MM.1S (cell line): ENCODE measurements around the gene PUSL1.

Source experiments
- DNase-seq: peaks from one replicate; pipeline ENCODE4 v3.0.0-alpha.2; 2015
- H2AFZ ChIP-seq: fragments of 300-600 bp; sonication (generic); 2 replicates; pipeline ENCODE4 v1.6.0; 2016; ENCODE audit warnings: antibody characterized with exemption, low read length
- H3F3A ChIP-seq: fragments of 300-600 bp; sonication (generic); 2 replicates; pipeline ENCODE4 v1.6.1; 2016; ENCODE audit warnings: mild to moderate bottlenecking, antibody characterized with exemption, low read length, moderate library complexity, mixed read lengths; ENCODE audit not compliant: insufficient read depth
- H3K27ac ChIP-seq: fragments of 300-600 bp; sonication (generic); 2 replicates; pipeline ENCODE4 v1.5.1; 2016; ENCODE audit warnings: mild to moderate bottlenecking, low read length
- H3K27me3 ChIP-seq: fragments of 300-600 bp; sonication (generic); replicated peaks from 2 replicates; pipeline ENCODE4 v1.6.0; 2016; ENCODE audit warnings: low read length; ENCODE audit not compliant: insufficient read depth
- H3K36me3 ChIP-seq: fragments of 300-600 bp; sonication (generic); replicated peaks from 2 replicates; pipeline ENCODE4 v1.6.1; 2016; ENCODE audit warnings: mild to moderate bottlenecking, low read length, mixed read lengths; ENCODE audit not compliant: insufficient read depth
- H3K4me1 ChIP-seq: fragments of 300-600 bp; sonication (generic); 2 replicates; pipeline ENCODE4 v1.6.1; 2016; ENCODE audit warnings: low read length, mixed read lengths
- H3K4me2 ChIP-seq: fragments of 300-600 bp; sonication (generic); 2 replicates; pipeline ENCODE4 v1.6.0; 2016; ENCODE audit warnings: low read depth, low read length
- H3K4me3 ChIP-seq: fragments of 300-600 bp; sonication (generic); 2 replicates; pipeline ENCODE4 v1.5.1; 2016; ENCODE audit warnings: low read length, mixed read lengths
- H3K79me2 ChIP-seq: fragments of 300-600 bp; sonication (generic); 2 replicates; pipeline ENCODE4 v1.6.1; 2016; ENCODE audit warnings: mixed run types, low read length, mixed read lengths
- H3K9ac ChIP-seq: fragments of 300-600 bp; sonication (generic); 2 replicates; pipeline ENCODE4 v1.6.1; 2016; ENCODE audit warnings: low read length, mixed read lengths
- H3K9me2 ChIP-seq: fragments of 300-600 bp; sonication (generic); replicated peaks from 2 replicates; pipeline ENCODE4 v1.6.1; 2016; ENCODE audit warnings: mild to moderate bottlenecking, low read length, mixed read lengths; ENCODE audit not compliant: insufficient read depth
- H3K9me3 ChIP-seq: fragments of 300-600 bp; sonication (generic); replicated peaks from 2 replicates; pipeline ENCODE4 v1.6.1; 2016; ENCODE audit warnings: mild to moderate bottlenecking, low read length, mixed read lengths; ENCODE audit not compliant: insufficient read depth
- H4K20me1 ChIP-seq: fragments of 300-600 bp; sonication (generic); 2 replicates; pipeline ENCODE4 v1.6.1; 2016; ENCODE audit warnings: mild to moderate bottlenecking, low read length, moderate library complexity, mixed read lengths; ENCODE audit not compliant: insufficient read depth
- EZH2 ChIP-seq: fragments of 300-600 bp; sonication (generic); optimal IDR thresholded peaks from 2 replicates; pipeline ENCODE3; 2017; ENCODE audit warnings: low read depth, mild to moderate bottlenecking, antibody characterized with exemption, low read length, mixed read lengths
- EZH2phosphoT487 ChIP-seq: fragments of 300-600 bp; sonication (generic); IDR thresholded peaks from 2 replicates; pipeline ENCODE4 v1.6.1; 2018; ENCODE audit warnings: antibody characterized with exemption, low read length
- TF ChIP-seq, protein P1 (sequence below): fragments of 300-600 bp; sonication (generic); IDR thresholded peaks from 2 replicates; pipeline ENCODE4 v1.5.1; 2016; ENCODE audit warnings: antibody characterized with exemption, low read length, mixed read lengths

Gene PUSL1

DNA sequence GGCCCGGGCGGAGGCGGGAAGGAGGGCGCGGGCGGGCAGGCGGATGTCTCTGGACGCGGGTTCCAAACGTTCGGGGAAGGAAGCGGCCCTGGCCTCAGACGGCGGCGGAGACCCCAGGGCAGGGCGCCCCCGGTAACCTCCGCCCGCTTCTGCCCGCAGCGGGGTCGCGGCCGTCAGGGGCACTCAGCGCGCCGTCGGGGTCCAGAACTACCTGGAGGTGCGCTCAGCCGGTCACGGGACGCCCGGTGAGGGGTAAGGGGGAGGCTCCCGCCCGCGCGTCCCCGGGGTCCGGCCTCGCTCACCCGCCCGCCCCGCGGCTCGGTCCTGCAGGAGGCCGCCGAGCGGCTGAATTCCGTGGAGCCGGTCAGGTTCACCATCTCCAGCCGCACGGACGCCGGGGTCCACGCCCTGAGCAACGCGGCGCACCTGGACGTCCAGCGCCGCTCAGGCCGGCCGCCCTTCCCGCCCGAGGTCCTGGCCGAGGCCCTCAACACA, 406 bp downstream of the PUSL1 start:
- no peaks in the 10 kb centered on the region for H3K9me2 ChIP-seq

DNA sequence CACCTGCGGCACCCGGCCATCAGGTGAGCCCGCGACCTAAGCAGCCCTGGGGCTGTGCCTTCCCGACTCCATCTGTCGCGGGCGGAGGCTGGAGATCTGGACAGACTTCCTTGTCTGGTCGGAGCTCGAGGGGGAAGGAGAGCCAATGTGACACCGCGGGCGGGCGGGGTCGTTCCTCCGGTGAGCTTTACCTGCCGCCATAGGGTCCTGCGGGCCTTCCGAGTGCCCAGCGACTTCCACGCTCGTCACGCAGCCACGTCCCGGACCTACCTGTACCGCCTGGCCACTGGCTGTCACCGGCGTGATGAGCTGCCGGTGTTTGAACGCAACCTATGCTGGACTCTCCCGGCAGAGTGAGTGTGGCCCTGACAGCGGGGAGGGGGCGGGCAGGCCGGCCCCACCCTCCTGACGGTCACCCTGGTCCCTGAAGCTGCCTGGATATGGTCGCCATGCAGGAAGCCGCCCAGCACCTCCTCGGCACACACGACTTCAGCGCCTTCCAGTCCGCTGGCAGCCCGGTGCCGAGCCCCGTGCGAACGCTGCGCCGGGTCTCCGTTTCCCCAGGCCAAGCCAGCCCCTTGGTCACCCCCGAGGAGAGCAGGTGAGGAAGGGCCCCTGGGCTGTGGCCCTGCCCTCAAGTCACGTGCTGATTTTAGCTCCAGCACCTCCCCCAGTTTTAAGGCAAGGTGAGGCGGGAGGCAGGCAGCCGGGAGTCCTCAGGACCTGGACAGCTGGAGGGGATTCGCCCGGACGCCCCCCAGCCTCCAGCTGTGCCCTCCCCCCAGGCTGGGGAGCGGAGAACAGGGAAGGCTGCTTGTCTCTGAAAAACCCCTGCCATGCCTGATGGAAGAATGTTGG, 1.1 kb downstream of the PUSL1 start:
- H3K4me2 ChIP-seq = peak overlapping the region; percentile 97
- TF ChIP-seq EZH2 (no peak), EZH2phosphoT487 (no peak)
- TF ChIP-seq, protein P1, sequence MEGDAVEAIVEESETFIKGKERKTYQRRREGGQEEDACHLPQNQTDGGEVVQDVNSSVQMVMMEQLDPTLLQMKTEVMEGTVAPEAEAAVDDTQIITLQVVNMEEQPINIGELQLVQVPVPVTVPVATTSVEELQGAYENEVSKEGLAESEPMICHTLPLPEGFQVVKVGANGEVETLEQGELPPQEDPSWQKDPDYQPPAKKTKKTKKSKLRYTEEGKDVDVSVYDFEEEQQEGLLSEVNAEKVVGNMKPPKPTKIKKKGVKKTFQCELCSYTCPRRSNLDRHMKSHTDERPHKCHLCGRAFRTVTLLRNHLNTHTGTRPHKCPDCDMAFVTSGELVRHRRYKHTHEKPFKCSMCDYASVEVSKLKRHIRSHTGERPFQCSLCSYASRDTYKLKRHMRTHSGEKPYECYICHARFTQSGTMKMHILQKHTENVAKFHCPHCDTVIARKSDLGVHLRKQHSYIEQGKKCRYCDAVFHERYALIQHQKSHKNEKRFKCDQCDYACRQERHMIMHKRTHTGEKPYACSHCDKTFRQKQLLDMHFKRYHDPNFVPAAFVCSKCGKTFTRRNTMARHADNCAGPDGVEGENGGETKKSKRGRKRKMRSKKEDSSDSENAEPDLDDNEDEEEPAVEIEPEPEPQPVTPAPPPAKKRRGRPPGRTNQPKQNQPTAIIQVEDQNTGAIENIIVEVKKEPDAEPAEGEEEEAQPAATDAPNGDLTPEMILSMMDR = no peak
- peak overlapping the region; percentile 92 for H3K9ac ChIP-seq
- H3F3A ChIP-seq = peaks cover 3% of the 10 kb centered on the region; the same call in 1 of the 2 replicates
- no peaks in the 10 kb centered on the region for H4K20me1 ChIP-seq
- peaks cover 61% of the 10 kb centered on the region for H3K79me2 ChIP-seq
- no peaks in the 10 kb centered on the region for H3K9me3 ChIP-seq
- peaks cover 10% of the 10 kb centered on the region for H3K4me1 ChIP-seq
- H3K9me2 ChIP-seq = no peaks in the 10 kb centered on the region
- H3K4me3 ChIP-seq = peak overlapping the region; percentile 97
- peak; percentile 35 for DNase-seq
- no peaks in the 10 kb centered on the region for H3K27me3 ChIP-seq
- no peak overlapping the region for H3K27ac ChIP-seq
- peak overlapping the region; percentile 82 for H2AFZ ChIP-seq
- H3K36me3 ChIP-seq = 0 out of 2 replicates have a peak, but pooled peaks cover 2% of the 10 kb centered on the region

More for the DNA sequence above, 406 bp downstream of the PUSL1 start:
- Histone ChIP-seq H3K27ac (peak overlapping the region; percentile 53; the same call in 1 of the 2 replicates), H3K9me3 (no peaks in the 10 kb centered on the region), H3K36me3 (no peaks in the 10 kb centered on the region), H3K4me3 (peak overlapping the region; percentile 97), H3K4me2 (peak overlapping the region; percentile 97), H2AFZ (peak overlapping the region; percentile 82), H3K9ac (peak overlapping the region; percentile 92), H3F3A (peaks cover 3% of the 10 kb centered on the region; the same call in 1 of the 2 replicates), H4K20me1 (no peaks in the 10 kb centered on the region), H3K27me3 (no peaks in the 10 kb centered on the region), H3K79me2 (peaks cover 55% of the 10 kb centered on the region), H3K4me1 (peaks cover 10% of the 10 kb centered on the region)
- no peak for DNase-seq
- TF ChIP-seq, protein P1 = no peak
- TF ChIP-seq EZH2 = no peak
- no peak for TF ChIP-seq EZH2phosphoT487

DNA sequence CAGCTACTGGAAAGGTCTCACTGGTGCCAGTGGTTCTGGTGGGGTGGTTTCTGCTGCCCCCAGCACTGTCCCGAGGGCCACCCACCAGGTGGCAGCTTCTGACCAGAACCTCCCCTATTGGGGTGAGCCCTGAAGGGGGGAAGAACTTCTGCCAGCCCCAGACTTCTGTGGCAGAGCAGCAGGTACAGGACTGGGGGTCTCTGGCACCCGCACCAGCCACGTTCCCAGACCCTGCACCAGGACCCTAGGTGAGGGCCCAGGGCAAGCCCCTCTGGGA, 1.6 kb downstream of the PUSL1 start:
- Histone ChIP-seq H3F3A (peaks cover 3% of the 10 kb centered on the region; the same call in 1 of the 2 replicates), H3K79me2 (peaks cover 63% of the 10 kb centered on the region), H3K9me2 (no peaks in the 10 kb centered on the region), H4K20me1 (no peaks in the 10 kb centered on the region), H3K4me3 (no peak overlapping the region), H3K27ac (no peak overlapping the region), H3K36me3 (0 out of 2 replicates have a peak, but pooled peaks cover 2% of the 10 kb centered on the region), H3K4me1 (peaks cover 10% of the 10 kb centered on the region), H3K4me2 (peak overlapping the region; percentile 97; the same call in 1 of the 2 replicates), H3K9me3 (no peaks in the 10 kb centered on the region), H3K9ac (no peak overlapping the region), H2AFZ (no peak overlapping the region), H3K27me3 (no peaks in the 10 kb centered on the region)
- DNase-seq = no peak
- TF ChIP-seq EZH2 (no peak), EZH2phosphoT487 (no peak)
- TF ChIP-seq, protein P1 = no peak
